Stimulated activated naive CD4-positive, alpha-beta T cell (primary cell): ENCODE data around the gene PPP2R2B.
"Not testable (repeated sequence)": the region's sequence is repeated elsewhere in the genome, so short reads cannot be mapped to it uniquely, and the experiment has no call there.

Source experiments
- DNase-seq, 6 experiments: peaks; one replicate each; lab custom pipeline; 2025; lab: John Stamatoyannopoulos, UW

The PPP2R2B gene

GRCh38 chr5:146652547-146652946, 226.0 kb downstream of the PPP2R2B start:
- DNase-seq = no peak

GRCh38 chr5:146647656-146648199, 230.8 kb downstream of the PPP2R2B start:
- DNase-seq = no peak

- DNase-seq = no peak
Measured at GRCh38 chr5:146646441-146646840, 232.1 kb downstream of the PPP2R2B start.

- DNase-seq = no peak
Measured at GRCh38 chr5:146645342-146645741, 233.2 kb downstream of the PPP2R2B start.

GRCh38 chr5:146644831-146645230, 233.7 kb downstream of the PPP2R2B start:
- no peak for DNase-seq

GRCh38 chr5:146643776-146644175, 234.8 kb downstream of the PPP2R2B start:
- no peak for DNase-seq

GRCh38 chr5:146642410-146642809, 236.1 kb downstream of the PPP2R2B start:
- DNase-seq = no peak

GRCh38 chr5:146641941-146642340, 236.6 kb downstream of the PPP2R2B start:
- DNase-seq = no peak

- no peak for DNase-seq
Measured at GRCh38 chr5:146640285-146640896, 238.2 kb downstream of the PPP2R2B start.

- DNase-seq = no peak
Measured at GRCh38 chr5:146635443-146635842, 243.1 kb downstream of the PPP2R2B start.

GRCh38 chr5:146633323-146633764, 245.2 kb downstream of the PPP2R2B start:
- no peak for DNase-seq

- DNase-seq = no peak
Measured at GRCh38 chr5:146632620-146633322, 245.8 kb downstream of the PPP2R2B start.

- DNase-seq = no peak
Measured at GRCh38 chr5:146630472-146630871, 248.1 kb downstream of the PPP2R2B start.

- DNase-seq = no peak
Measured at GRCh38 chr5:146628950-146629349, 249.6 kb downstream of the PPP2R2B start.

- no peak for DNase-seq
Measured at GRCh38 chr5:146626936-146627335, 251.6 kb downstream of the PPP2R2B start.

- DNase-seq = no peak
Measured at GRCh38 chr5:146624179-146624578, 254.4 kb downstream of the PPP2R2B start.

- no peak for DNase-seq
Measured at GRCh38 chr5:146623666-146624065, 254.9 kb downstream of the PPP2R2B start.

- DNase-seq = no peak
Measured at GRCh38 chr5:146623009-146623408, 255.5 kb downstream of the PPP2R2B start.

- DNase-seq = no peak
Measured at GRCh38 chr5:146622391-146622790, 256.2 kb downstream of the PPP2R2B start.

- DNase-seq = no peak
Measured at GRCh38 chr5:146620669-146621051, 257.9 kb downstream of the PPP2R2B start.

GRCh38 chr5:146620031-146620668, 258.4 kb downstream of the PPP2R2B start:
- no peak for DNase-seq

- no peak for DNase-seq
Measured at GRCh38 chr5:146618434-146618833, 260.1 kb downstream of the PPP2R2B start.

GRCh38 chr5:146609731-146610130, 268.8 kb downstream of the PPP2R2B start:
- not testable (repeated sequence) for DNase-seq
